HG03175 (cell line): ENCODE results near the gene ST6GAL2.

ENCODE experiments used
- ATAC-seq: cut with Tn5 transposase; IDR thresholded peaks from one replicate; pipeline ENCODE4 v1.9.1; 2021; ENCODE audit warnings: mild to moderate bottlenecking, moderate library complexity; ENCODE audit not compliant: unreplicated experiment

The ST6GAL2 gene

DNA sequence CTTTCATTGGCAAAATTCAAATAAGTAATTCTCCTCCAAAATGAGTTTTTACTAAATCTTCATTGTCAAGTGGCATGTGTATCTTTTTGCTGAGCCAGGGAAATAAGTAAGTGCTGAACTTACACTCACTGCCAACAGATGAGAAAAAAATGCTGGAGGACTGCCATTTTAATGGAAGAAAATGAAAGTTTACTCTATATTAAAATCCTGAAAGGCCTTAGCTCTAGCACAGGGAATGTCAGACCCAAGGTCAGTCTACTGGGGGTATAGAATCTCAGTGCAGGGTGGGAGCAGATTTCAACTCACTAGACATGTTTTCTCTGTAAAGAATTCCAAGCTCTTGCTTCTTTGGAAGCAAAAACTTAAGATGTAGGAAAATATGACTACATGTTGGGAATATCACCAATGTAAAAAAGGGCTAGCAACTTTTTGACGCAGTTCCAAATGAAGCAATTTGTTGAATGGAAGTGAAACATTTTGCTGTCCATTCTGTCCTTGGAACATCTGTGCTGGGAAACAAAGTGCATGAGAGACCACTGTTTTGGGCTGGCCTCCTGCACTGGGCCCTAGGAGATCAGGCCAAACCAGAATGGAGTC, 127.0 kb downstream of the ST6GAL2 start:
- ATAC-seq: no peak
